HCT116 (cell line): ENCODE data around the gene STK35. TPM values are rescaled to one million over a fixed set of nuclear protein-coding genes. Genes with fewer than 3 reads are reported as not detected.

ENCODE experiments used
- ATAC-seq: fragments of 200-7000 bp; cut with Tn5 transposase; 2 replicates; pipeline ENCODE4 v1.9.1; 2020; ENCODE audit warnings: mild to moderate bottlenecking, moderate library complexity
- BruUV-seq: library from RNA; stranded (reverse); fragments of 400-500 nt; replicated peaks from 2 replicates; lab custom pipeline; 2021; lab: Mats Ljungman, UMichigan
- CTCF ChIA-PET: fragments of 300-600 bp; sonication (Branson Sonifier 250); formaldehyde crosslinking; loops from one replicate; lab custom pipeline; 2021; ENCODE audit warnings: antibody characterized with exemption; lab: Charles Lee
- POLR2A ChIA-PET: fragments of 300-600, 350-600 bp; sonication (Branson Sonifier 250); formaldehyde crosslinking; loops from one replicate; lab custom pipeline; 2021; ENCODE audit warnings: antibody characterized with exemption; lab: Charles Lee
- RAD21 ChIA-PET, 2 experiments: fragments of 300-600 bp; sonication (Branson Sonifier 250); formaldehyde crosslinking; loops; one replicate each; lab custom pipeline; 2023; ENCODE audit warnings: low total read pairs in 2 of 2; ENCODE audit not compliant: uncharacterized antibody in 2 of 2, unreplicated experiment in 2 of 2, low non-redundant PET in 1 of 2; lab: Charles Lee
- DNase-seq: peaks from one replicate; pipeline ENCODE4 v3.0.0-alpha.2; 2010; ENCODE audit warnings: low read depth, low spot score
- H2AFZ ChIP-seq: fragments of 200-600 bp; shearing (Covaris generic), sonication (generic); 2 replicates; pipeline ENCODE4 v1.6.1; 2017; ENCODE audit warnings: low read depth, mixed run types, mixed read lengths, antibody characterized with exemption, low read length; ENCODE audit not compliant: poor library complexity, severe bottlenecking
- H3K27ac ChIP-seq: 2 replicates; pipeline ENCODE4 v1.5.1; 2012; ENCODE audit warnings: low read depth, low read length
- H3K27me3 ChIP-seq: fragments of 200-600 bp; sonication (generic); 2 replicates; pipeline ENCODE4 v1.6.1; 2016; ENCODE audit warnings: mixed run types, low read length, mixed read lengths; ENCODE audit not compliant: insufficient read depth
- H3K36me3 ChIP-seq, 2 experiments: fragments of 200-500 bp in 1 of 2; fragments of 200-600 bp in 1 of 2; sonication (Bioruptor generic) in 1 of 2; sonication (generic) in 1 of 2; 2 replicates each; pipeline versions ENCODE4 v1.5.1 to v1.6.1; 2014 to 2016; ENCODE audit warnings: low read length in 2 of 2, inconsistent platforms in 1 of 2, mixed read lengths in 1 of 2, mixed run types in 1 of 2; ENCODE audit not compliant: insufficient read depth in 2 of 2, control insufficient read depth in 1 of 2
- H3K4me1 ChIP-seq, 2 experiments: fragments of 200-600 bp in 1 of 2; sonication (generic) in 1 of 2; 2 replicates each; pipeline versions ENCODE4 v1.5.1 to v1.6.1; 2012 to 2017; ENCODE audit warnings: low read length in 2 of 2, inconsistent platforms in 1 of 2, mild to moderate bottlenecking in 1 of 2, mixed read lengths in 1 of 2, mixed run types in 1 of 2, moderate library complexity in 1 of 2; ENCODE audit not compliant: insufficient read depth in 2 of 2, control insufficient read depth in 1 of 2
- H3K4me2 ChIP-seq: fragments of 200-600 bp; sonication (generic); 2 replicates; pipeline ENCODE4 v1.6.1; 2017; ENCODE audit warnings: mixed run types, low read length, mixed read lengths
- H3K4me3 ChIP-seq, 2 experiments: fragments of 200-600 bp in 1 of 2; sonication (generic) in 1 of 2; replicated peaks in 1 of 2; 2 replicates each; pipeline ENCODE4 v1.5.1; 2011 to 2016; ENCODE audit warnings: low read length in 2 of 2, control low read depth in 1 of 2, low read depth in 1 of 2, mild to moderate bottlenecking in 1 of 2, mixed read lengths in 1 of 2, mixed run types in 1 of 2
- H3K79me2 ChIP-seq: fragments of 200-600 bp; sonication (generic); 2 replicates; pipeline ENCODE4 v1.6.1; 2017; ENCODE audit warnings: mild to moderate bottlenecking, mixed run types, low read length, moderate library complexity, mixed read lengths; ENCODE audit not compliant: insufficient read depth
- H3K9ac ChIP-seq: fragments of 200-600 bp; sonication (generic); 2 replicates; pipeline ENCODE4 v1.6.1; 2016; ENCODE audit warnings: low read length, mixed read lengths
- H3K9me2 ChIP-seq: fragments of 200-600 bp; sonication (generic), shearing (Covaris generic); 2 replicates; pipeline ENCODE4 v1.6.1; 2017; ENCODE audit warnings: mixed run types, mild to moderate bottlenecking, moderate library complexity; ENCODE audit not compliant: insufficient read depth
- H3K9me3 ChIP-seq, 2 experiments: fragments of 200-500 bp in 1 of 2; fragments of 200-600 bp in 1 of 2; sonication (Bioruptor generic) in 1 of 2; sonication (generic) in 1 of 2; 2 replicates each; pipeline ENCODE4 v1.6.1; 2014 to 2017; ENCODE audit warnings: low read length in 2 of 2, mixed read lengths in 2 of 2, inconsistent platforms in 1 of 2, low read depth in 1 of 2, mild to moderate bottlenecking in 1 of 2, mixed run types in 1 of 2, moderate library complexity in 1 of 2; ENCODE audit not compliant: control insufficient read depth in 1 of 2, insufficient read depth in 1 of 2
- H4K20me1 ChIP-seq: fragments of 200-600 bp; sonication (generic), shearing (Covaris generic); 2 replicates; pipeline ENCODE4 v1.6.1; 2017; ENCODE audit warnings: mixed run types, mild to moderate bottlenecking, moderate library complexity; ENCODE audit not compliant: insufficient read depth
- CTCF ChIP-seq, 3 experiments: fragments of 200-600 bp in 1 of 3; sonication (generic) in 1 of 3; IDR thresholded peaks in 2 of 3; conservative IDR thresholded peaks in 1 of 3; 2 replicates each; pipeline ENCODE4 v1.5.1; 2012 to 2017; ENCODE audit warnings: low read depth in 2 of 3, low read length in 2 of 3, antibody characterized with exemption in 1 of 3, borderline replicate concordance in 1 of 3, control low read depth in 1 of 3, mild to moderate bottlenecking in 1 of 3, mixed read lengths in 1 of 3, mixed run types in 1 of 3, moderate library complexity in 1 of 3; ENCODE audit not compliant: insufficient read depth in 1 of 3
- ELF1 ChIP-seq: IDR thresholded peaks from 2 replicates; pipeline ENCODE4 v1.6.1; 2012; ENCODE audit warnings: low read depth, borderline replicate concordance
- EZH2phosphoT487 ChIP-seq: fragments of 200-600 bp; IDR thresholded peaks from 2 replicates; pipeline ENCODE4 v1.6.1; 2018; ENCODE audit warnings: antibody characterized with exemption, borderline replicate concordance
- JUND ChIP-seq: IDR thresholded peaks from 2 replicates; pipeline ENCODE4 v1.6.1; 2012
- POLR2A ChIP-seq: IDR thresholded peaks from 2 replicates; pipeline ENCODE4 v1.7.0; 2011; ENCODE audit warnings: borderline replicate concordance; ENCODE audit not compliant: insufficient read depth, insufficient read length; ENCODE audit errors: extremely low read depth
- POLR2AphosphoS5 ChIP-seq: IDR thresholded peaks from 2 replicates; pipeline ENCODE4 v1.6.1; 2011; ENCODE audit warnings: mild to moderate bottlenecking, low read depth, low read length, moderate library complexity
- RAD21 ChIP-seq: IDR thresholded peaks from 2 replicates; pipeline ENCODE4 v1.6.1; 2012; ENCODE audit warnings: low read depth, mild to moderate bottlenecking
- SP1 ChIP-seq: IDR thresholded peaks from 2 replicates; pipeline ENCODE4 v1.6.1; 2012; ENCODE audit warnings: low read depth
- SRF ChIP-seq: IDR thresholded peaks from 2 replicates; pipeline ENCODE4 v1.6.1; 2012; ENCODE audit warnings: low read depth
- TCF7L2 ChIP-seq: IDR thresholded peaks from 2 replicates; pipeline ENCODE4 v1.7.0; 2011; ENCODE audit warnings: borderline replicate concordance, inconsistent platforms; ENCODE audit not compliant: insufficient read depth, insufficient read length; ENCODE audit errors: extremely low read depth
- YY1 ChIP-seq: IDR thresholded peaks from 2 replicates; pipeline ENCODE4 v1.6.1; 2011; ENCODE audit warnings: low read length, low read depth, moderate library complexity, mild to moderate bottlenecking; ENCODE audit not compliant: insufficient replicate concordance; ENCODE audit errors: extremely low read depth
- ZBTB33 ChIP-seq: IDR thresholded peaks from 2 replicates; pipeline ENCODE4 v1.6.1; 2011; ENCODE audit warnings: mild to moderate bottlenecking, low read length, moderate library complexity; ENCODE audit not compliant: insufficient replicate concordance; ENCODE audit errors: extremely low read depth
- ZFX ChIP-seq: fragments of 450-650 bp; IDR thresholded peaks from 2 replicates; pipeline ENCODE4 v1.6.1; 2017
- intact Hi-C: fragments of 100-400 bp; cut with micrococcal nuclease; formaldehyde crosslinking; loops from 2 replicates; pipeline ENCODE4 v1.10.0; 2022
- total RNA-seq: library from RNA; stranded (reverse); gene quantifications from one replicate; pipeline ENCODE4 v1.2.1, GENCODE V29; 2021; ENCODE audit not compliant: unreplicated experiment

Gene STK35
- total RNA-seq, 1 experiment from 2014 or later = 32.8 TPM

GRCh38 chr20:2145376-2145775 is 43.7 kb downstream of the STK35 start:
- Histone ChIP-seq H3K9me3 (no peaks in the 10 kb centered on the region), H3K9me2 (no peaks in the 10 kb centered on the region), H3K36me3 (no peaks in the 10 kb centered on the region; a peak in 1 of 4 replicates), H3K4me1 (no peaks in the 10 kb centered on the region; a peak in 1 of 4 replicates), H3K9ac (no peak overlapping the region), H3K79me2 (peaks cover 18% of the 10 kb centered on the region; the same call in 1 of the 2 replicates), H3K27ac (no peak overlapping the region), H4K20me1 (0 out of 2 replicates have a peak, but pooled peaks cover 4% of the 10 kb centered on the region), H3K4me2 (no peak overlapping the region), H3K27me3 (no peaks in the 10 kb centered on the region), H2AFZ (no peak overlapping the region), H3K4me3 (no peak overlapping the region)
- intact Hi-C loops = no loop called here
- no peak for TF ChIP-seq ELF1
- no peak for TF ChIP-seq POLR2A
- TF ChIP-seq POLR2AphosphoS5 = no peak
- no peak for TF ChIP-seq TCF7L2
- no peak for TF ChIP-seq YY1
- TF ChIP-seq CTCF (IDR thresholded peaks at IDR 0.05 in 2 of 3, conservative IDR thresholded peaks at IDR 0.05 in 1 of 3; ENCODE audit: borderline replicate concordance in 1 of 3, insufficient read depth in 1 of 3, low read depth in 2 of 3, low read length in 2 of 3) = no peak
- TF ChIP-seq SP1 = no peak
- no peak for TF ChIP-seq EZH2phosphoT487
- TF ChIP-seq JUND = no peak
- TF ChIP-seq SRF = no peak
- TF ChIP-seq ZFX = no peak
- TF ChIP-seq RAD21 = no peak
- TF ChIP-seq ZBTB33 = no peak
- BruUV-seq = no TSS peak
- ChIA-PET POLR2A (no interaction called here), RAD21 (no interaction called here), CTCF (no interaction called here)
- no peak for ATAC-seq
- DNase-seq = no peak
